ENCODE data around the gene CUTC. TPM values are rescaled to one million over a fixed set of nuclear protein-coding genes. Genes with fewer than 3 reads are reported as not detected.
A peak's percentile ranks its signal among the peaks of the same experiment; 100 is the strongest.

CUTC gene
- total RNA-seq, 1 experiment from 2014 or later: 21.6 TPM

DNA sequence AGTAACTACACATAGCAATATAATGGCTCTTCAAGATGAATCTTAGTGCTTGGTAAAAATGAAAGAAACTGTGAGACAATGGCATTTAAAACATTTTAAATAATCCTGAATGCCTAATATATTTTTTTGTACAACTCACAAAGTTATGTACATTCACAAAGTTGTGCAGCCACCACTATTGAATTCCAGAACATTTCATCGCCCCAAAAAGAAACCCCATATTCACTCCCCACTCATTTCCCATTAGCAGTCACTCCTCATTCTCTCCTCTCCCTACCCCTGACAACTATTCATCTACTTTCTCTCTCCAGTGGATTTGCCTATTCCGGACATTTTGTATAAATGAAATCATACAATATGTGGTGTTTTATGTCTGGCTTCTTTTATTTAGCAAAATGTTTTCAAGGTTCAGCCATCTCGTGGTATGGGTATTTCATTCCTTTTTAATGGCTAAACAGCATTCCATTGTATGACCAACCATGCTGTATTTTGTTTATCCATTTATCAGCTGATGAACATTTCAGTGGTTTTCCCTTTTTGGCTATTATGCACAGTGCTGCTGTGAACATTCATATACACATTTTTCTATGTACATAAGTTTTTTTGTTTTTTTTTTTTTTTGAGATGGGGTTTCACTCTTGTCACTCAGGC lies 38.0 kb upstream of the CUTC start:
- Histone ChIP-seq H4K91ac (ENCODE audit: insufficient read length, low read depth, low read length) (no peak overlapping the region), H2AK5ac (ENCODE audit: insufficient read length, low read length) (no peak overlapping the region), H3K27me3 (ENCODE audit: insufficient read depth, low read length) (no peaks in the 10 kb centered on the region), H3K18ac (ENCODE audit: insufficient read length, low read depth, low read length) (no peak overlapping the region), H3K4ac (ENCODE audit: low read depth, low read length) (no peak overlapping the region), H2BK12ac (ENCODE audit: insufficient read length, low read depth, low read length) (no peak overlapping the region), H3K23me2 (ENCODE audit: insufficient read length, low read depth, low read length, poor library complexity, severe bottlenecking) (no peaks in the 10 kb centered on the region), H2BK120ac (ENCODE audit: low read depth, low read length, poor library complexity, severe bottlenecking) (no peak overlapping the region), H2AFZ (ENCODE audit: low read length) (no peak overlapping the region), H2BK5ac (ENCODE audit: insufficient read length, low read length) (no peak overlapping the region), H3K9me3 (ENCODE audit: control insufficient read depth, low read depth, low read length) (no peaks in the 10 kb centered on the region), H3K9ac (ENCODE audit: extremely low read depth, insufficient read length, low read length) (no peak overlapping the region), H2BK15ac (ENCODE audit: low read depth, low read length) (no peak overlapping the region), H4K20me1 (ENCODE audit: control insufficient read depth, insufficient read depth, insufficient read length) (no peaks in the 10 kb centered on the region), H3K27ac (ENCODE audit: insufficient read length, low read depth, low read length) (no peak overlapping the region), H3K79me2 (ENCODE audit: insufficient read depth, low read length) (no peaks in the 10 kb centered on the region), H2BK20ac (ENCODE audit: low read depth, low read length, poor library complexity, severe bottlenecking) (no peak overlapping the region), H4K5ac (ENCODE audit: insufficient read length, low read depth, low read length) (no peak overlapping the region), H3K23ac (ENCODE audit: insufficient read length, low read depth, low read length) (no peak overlapping the region), H3K4me1 (ENCODE audit: insufficient read depth, low read length) (no peaks in the 10 kb centered on the region), H3K56ac (ENCODE audit: insufficient read length, low read depth, low read length) (no peak overlapping the region), H4K8ac (replicated peaks; ENCODE audit: insufficient read length, low read depth, low read length) (no peak overlapping the region), H3T11ph (ENCODE audit: low read length) (no peak overlapping the region), H3K79me1 (ENCODE audit: insufficient read depth, low read depth, low read length, poor library complexity, severe bottlenecking) (no peaks in the 10 kb centered on the region), H3K14ac (ENCODE audit: insufficient read depth, low read length) (no peak overlapping the region), H3K4me2 (ENCODE audit: insufficient read depth, insufficient read length, low read length) (no peak overlapping the region)
- H3K27ac Mint-ChIP-seq: peak overlapping the region in 1 of 3 experiments; percentile 31; a peak in 1 of 7 replicates
- H3K27me3 Mint-ChIP-seq (ENCODE audit: low read depth): no peaks in the 10 kb centered on the region
- H3K9me3 Mint-ChIP-seq: no peaks in the 10 kb centered on the region
- WGBS (ENCODE audit: extremely low coverage, insufficient read length, low lambda C conversion rate): no CpG with 5 or more reads among the region's 3 CpGs
- TF ChIP-seq, protein P1, sequence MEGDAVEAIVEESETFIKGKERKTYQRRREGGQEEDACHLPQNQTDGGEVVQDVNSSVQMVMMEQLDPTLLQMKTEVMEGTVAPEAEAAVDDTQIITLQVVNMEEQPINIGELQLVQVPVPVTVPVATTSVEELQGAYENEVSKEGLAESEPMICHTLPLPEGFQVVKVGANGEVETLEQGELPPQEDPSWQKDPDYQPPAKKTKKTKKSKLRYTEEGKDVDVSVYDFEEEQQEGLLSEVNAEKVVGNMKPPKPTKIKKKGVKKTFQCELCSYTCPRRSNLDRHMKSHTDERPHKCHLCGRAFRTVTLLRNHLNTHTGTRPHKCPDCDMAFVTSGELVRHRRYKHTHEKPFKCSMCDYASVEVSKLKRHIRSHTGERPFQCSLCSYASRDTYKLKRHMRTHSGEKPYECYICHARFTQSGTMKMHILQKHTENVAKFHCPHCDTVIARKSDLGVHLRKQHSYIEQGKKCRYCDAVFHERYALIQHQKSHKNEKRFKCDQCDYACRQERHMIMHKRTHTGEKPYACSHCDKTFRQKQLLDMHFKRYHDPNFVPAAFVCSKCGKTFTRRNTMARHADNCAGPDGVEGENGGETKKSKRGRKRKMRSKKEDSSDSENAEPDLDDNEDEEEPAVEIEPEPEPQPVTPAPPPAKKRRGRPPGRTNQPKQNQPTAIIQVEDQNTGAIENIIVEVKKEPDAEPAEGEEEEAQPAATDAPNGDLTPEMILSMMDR (conservative IDR thresholded peaks at IDR 0.05): no peak
- DNase-seq: no peak
- peaks cover 2 to 47% (median 25%) of the 10 kb centered on the region in 3 experiments; a peak in 6 of 7 replicates for H3K36me3 Mint-ChIP-seq (ENCODE audit: insufficient read depth in 1 of 3, low read depth in 3 of 3)
- no peaks in the 10 kb centered on the region for H3K4me1 Mint-ChIP-seq
- H3K4me3 Mint-ChIP-seq: no peak overlapping the region; a peak in 1 of 5 replicates

Data from H9 (cell line).